Measurements from ENCODE around the gene SRGAP3. TPM values are rescaled to one million over a fixed set of nuclear protein-coding genes. Genes with fewer than 3 reads are reported as not detected.

The SRGAP3 gene
- total RNA-seq, 4 donors from 2014 or later = 2.4 to 35.5 (median 8.2) TPM

DNA sequence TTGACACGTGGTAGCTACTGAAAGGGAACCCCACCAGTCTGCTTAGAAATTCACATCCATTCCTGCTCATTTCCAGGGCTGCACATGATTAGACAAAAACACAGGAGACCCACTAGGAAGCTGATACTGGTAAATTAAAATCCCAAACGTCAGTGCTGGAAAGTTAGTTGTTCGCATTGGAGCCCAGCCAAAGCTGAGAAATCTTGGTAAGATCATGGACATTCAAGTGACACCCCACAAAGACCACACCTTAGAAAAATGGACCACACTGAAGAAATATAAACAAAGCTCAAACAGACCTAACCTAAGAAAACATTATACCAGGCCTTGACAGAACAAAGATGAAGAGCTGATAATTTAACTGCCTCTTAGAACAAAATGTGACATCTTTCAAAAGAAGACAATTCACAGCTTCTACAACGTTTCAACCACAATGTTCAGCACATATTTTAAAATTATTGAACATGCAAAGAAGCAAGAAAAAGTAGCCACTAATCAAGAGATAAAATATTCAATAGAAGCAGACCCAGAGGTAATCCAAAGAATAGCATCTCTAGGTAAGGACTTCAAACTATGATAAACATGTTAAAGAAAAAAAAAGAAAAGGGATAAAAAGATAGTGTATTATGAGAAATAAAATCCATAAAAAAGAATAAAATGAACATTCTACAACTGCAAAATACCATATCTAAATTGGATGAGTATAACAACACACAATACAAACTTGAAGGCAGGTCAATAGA, 306.5 kb downstream of the SRGAP3 start:
- intact Hi-C loops (cut with DNase I; ENCODE audit: low total_unique reads) = no loop called here
- Histone ChIP-seq H3K9me3 (peaks cover 0 to 6% of the 10 kb centered on the region in 2 donors), H3K4me3 (no peak overlapping the region), H3K27me3 (no peaks in the 10 kb centered on the region), H3K4me1 (no peaks in the 10 kb centered on the region), H3K36me3 (no peaks in the 10 kb centered on the region), H3K27ac (no peak overlapping the region)
- TF ChIP-seq POLR2A (IDR thresholded peaks at IDR 0.05) = no peak
- TF ChIP-seq, protein P1, sequence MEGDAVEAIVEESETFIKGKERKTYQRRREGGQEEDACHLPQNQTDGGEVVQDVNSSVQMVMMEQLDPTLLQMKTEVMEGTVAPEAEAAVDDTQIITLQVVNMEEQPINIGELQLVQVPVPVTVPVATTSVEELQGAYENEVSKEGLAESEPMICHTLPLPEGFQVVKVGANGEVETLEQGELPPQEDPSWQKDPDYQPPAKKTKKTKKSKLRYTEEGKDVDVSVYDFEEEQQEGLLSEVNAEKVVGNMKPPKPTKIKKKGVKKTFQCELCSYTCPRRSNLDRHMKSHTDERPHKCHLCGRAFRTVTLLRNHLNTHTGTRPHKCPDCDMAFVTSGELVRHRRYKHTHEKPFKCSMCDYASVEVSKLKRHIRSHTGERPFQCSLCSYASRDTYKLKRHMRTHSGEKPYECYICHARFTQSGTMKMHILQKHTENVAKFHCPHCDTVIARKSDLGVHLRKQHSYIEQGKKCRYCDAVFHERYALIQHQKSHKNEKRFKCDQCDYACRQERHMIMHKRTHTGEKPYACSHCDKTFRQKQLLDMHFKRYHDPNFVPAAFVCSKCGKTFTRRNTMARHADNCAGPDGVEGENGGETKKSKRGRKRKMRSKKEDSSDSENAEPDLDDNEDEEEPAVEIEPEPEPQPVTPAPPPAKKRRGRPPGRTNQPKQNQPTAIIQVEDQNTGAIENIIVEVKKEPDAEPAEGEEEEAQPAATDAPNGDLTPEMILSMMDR (IDR thresholded peaks at IDR 0.05) = no peak
- DNase-seq = no peak

DNA sequence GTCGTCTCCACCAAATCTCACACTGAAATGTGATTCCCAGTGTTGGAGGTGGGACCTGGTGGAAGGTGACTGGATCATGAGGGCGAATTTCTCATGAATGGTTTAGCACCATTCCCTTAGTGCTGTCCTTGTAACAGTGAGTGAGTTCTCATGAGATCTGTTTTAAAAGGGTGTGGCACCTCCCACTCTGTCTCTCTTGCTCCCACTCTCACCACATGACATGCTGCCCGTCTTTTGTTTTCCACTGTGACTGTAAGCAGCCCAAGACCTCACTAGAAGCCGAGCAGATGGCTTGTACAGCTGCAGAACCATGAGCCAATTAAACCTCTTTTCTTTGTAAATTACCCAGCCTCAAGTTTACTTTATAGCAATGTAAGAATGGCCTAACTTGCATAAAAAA, 307.3 kb downstream of the SRGAP3 start:
- Histone ChIP-seq H3K27me3 (no peaks in the 10 kb centered on the region), H3K4me1 (no peaks in the 10 kb centered on the region), H3K9me3 (peaks cover 0 to 6% of the 10 kb centered on the region in 2 donors), H3K4me3 (no peak overlapping the region), H3K36me3 (no peaks in the 10 kb centered on the region), H3K27ac (no peak overlapping the region)
- intact Hi-C loops (cut with DNase I; ENCODE audit: low total_unique reads) = no loop called here
- DNase-seq = no peak
- TF ChIP-seq, protein P1 (IDR thresholded peaks at IDR 0.05) = no peak
- no peak for TF ChIP-seq POLR2A (IDR thresholded peaks at IDR 0.05)

DNA sequence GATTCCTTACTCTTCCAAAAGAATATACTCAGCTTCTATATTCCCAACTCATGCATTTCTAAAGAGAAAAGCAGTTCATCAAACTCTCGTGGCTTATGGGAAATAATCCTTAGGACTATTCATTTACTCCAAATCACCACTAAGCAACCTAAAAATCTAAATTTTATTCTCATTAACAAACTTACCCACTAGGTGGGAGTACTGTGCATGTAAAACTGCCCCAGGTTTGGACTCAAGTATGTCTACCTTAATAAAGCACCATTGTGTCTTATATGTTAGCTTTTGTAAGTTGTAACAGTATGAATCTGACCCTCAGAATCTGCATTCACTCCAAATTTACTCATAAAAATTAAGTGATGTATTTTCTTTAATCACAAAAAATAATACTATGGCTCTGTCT, 311.4 kb downstream of the SRGAP3 start:
- H3K27me3 ChIP-seq = no peaks in the 10 kb centered on the region
- DNase-seq = no peak
- no peaks in the 10 kb centered on the region for H3K36me3 ChIP-seq
- no peak overlapping the region for H3K4me3 ChIP-seq
- intact Hi-C loops (cut with DNase I; ENCODE audit: low total_unique reads) = no loop called here
- peaks cover 0 to 4% of the 10 kb centered on the region in 2 donors for H3K9me3 ChIP-seq
- TF ChIP-seq POLR2A (IDR thresholded peaks at IDR 0.05) = no peak
- TF ChIP-seq, protein P1 (IDR thresholded peaks at IDR 0.05) = no peak
- H3K4me1 ChIP-seq = no peaks in the 10 kb centered on the region
- H3K27ac ChIP-seq = no peak overlapping the region

DNA sequence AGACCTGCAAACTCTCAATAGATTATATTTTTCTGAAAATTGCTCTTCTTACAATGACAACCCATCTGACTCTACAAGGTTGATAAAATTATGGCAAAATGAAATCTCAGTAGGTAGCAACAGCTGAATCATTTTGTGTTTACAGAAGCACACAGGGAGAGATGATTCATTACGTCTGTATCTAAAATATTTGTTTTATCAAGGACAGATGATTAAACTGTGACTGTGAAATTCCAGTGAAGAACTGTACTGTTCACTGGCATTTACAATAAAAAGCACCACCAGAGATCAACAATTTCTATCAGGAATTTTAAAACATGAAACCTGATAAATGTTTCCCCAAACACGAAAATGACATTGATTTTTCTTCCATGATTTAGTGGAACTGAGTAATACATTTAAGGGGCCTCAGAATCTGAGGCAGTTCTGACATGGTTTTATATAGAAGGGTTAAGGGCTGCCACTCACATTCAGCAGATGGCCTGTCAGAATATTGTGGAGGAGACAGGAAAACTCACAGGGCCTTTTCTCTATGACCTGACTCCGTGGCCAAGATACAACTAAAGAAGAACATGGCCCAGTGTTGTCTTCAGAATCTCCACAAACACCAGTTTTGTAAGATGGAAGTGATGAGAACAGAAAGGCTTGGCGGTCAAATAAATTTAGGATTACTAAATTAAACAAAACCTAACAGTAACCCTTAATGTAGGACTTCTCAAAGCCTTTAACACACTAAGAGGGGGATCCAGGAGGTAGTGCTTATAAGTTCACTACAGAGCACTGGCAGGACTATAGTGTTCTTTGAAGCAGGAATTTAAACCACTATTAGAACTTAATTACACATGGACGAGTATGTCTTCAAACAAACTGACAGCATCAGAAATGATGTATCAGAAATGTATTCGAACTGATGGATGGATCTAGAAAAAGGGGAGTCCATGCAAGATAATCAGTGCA, 312.1 kb downstream of the SRGAP3 start:
- Histone ChIP-seq H3K9me3 (no peaks in the 10 kb centered on the region), H3K4me1 (no peaks in the 10 kb centered on the region), H3K4me3 (no peak overlapping the region), H3K36me3 (no peaks in the 10 kb centered on the region), H3K27me3 (no peaks in the 10 kb centered on the region), H3K27ac (no peak overlapping the region)
- no peak for TF ChIP-seq POLR2A (IDR thresholded peaks at IDR 0.05)
- TF ChIP-seq, protein P1 (IDR thresholded peaks at IDR 0.05) = no peak
- intact Hi-C loops (cut with DNase I; ENCODE audit: low total_unique reads) = no loop called here
- DNase-seq = no peak

DNA sequence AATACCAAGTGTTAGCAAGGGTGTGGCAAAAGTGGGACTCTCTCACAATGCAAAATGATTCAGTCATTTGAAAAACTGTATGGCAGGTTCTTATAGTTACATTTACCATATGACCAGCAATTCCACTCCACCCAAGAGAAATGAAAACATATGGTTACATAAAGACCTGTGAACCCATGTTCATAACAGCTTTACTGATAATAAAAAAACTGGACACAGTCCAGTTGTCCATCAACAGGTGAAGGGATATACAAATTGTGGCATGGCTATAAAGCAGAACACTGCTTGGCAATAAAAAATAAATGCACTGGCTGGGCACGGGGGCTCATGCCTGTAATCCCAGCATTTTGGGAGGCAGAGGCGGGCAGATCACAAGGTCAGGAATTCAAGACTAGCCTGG, 316.9 kb downstream of the SRGAP3 start:
- Histone ChIP-seq H3K27me3 (no peaks in the 10 kb centered on the region), H3K4me1 (no peaks in the 10 kb centered on the region), H3K27ac (no peak overlapping the region), H3K9me3 (no peaks in the 10 kb centered on the region), H3K4me3 (no peak overlapping the region), H3K36me3 (no peaks in the 10 kb centered on the region)
- no peak for DNase-seq
- no peak for TF ChIP-seq POLR2A (IDR thresholded peaks at IDR 0.05)
- TF ChIP-seq, protein P1 (IDR thresholded peaks at IDR 0.05) = no peak
- intact Hi-C loops (cut with DNase I; ENCODE audit: low total_unique reads) = no loop called here

Data from uterus (tissue), 4 donors.